IMR-90 (cell line): ENCODE results near the gene TNS3. TPM values are rescaled to one million over a fixed set of nuclear protein-coding genes. Genes with fewer than 3 reads are reported as not detected.

Experiments used
- ATAC-seq: fragments of 200-7000 bp; cut with Tn5 transposase; 2 replicates; pipeline ENCODE4 v1.9.1; 2020; ENCODE audit warnings: low read depth, mild to moderate bottlenecking, moderate library complexity
- BruUV-seq: library from RNA; stranded (reverse); fragments of 400-500 nt; replicated peaks from 2 replicates; lab custom pipeline; 2021; lab: Mats Ljungman, UMichigan
- CTCF ChIA-PET: fragments of 300-600 bp; formaldehyde crosslinking; extraction: SDS; loops from one replicate; lab custom pipeline; 2021; ENCODE audit warnings: antibody characterized with exemption; lab: Yijun Ruan, JAX
- POLR2A ChIA-PET: fragments of 300-600 bp; sonication (Branson Sonifier 250); formaldehyde crosslinking; loops from one replicate; lab custom pipeline; 2022; ENCODE audit warnings: antibody characterized with exemption; ENCODE audit not compliant: unreplicated experiment; lab: Charles Lee
- DNase-seq: peaks from one replicate; pipeline ENCODE4 v3.0.0; 2013
- H2AFZ ChIP-seq: replicated peaks from 2 replicates; pipeline ENCODE3; 2013; ENCODE audit warnings: low read length, mild to moderate bottlenecking; ENCODE audit not compliant: poor library complexity
- H2AK5ac ChIP-seq: 2 replicates; pipeline ENCODE4 v1.6.1; 2013; ENCODE audit warnings: low read depth, low read length, inconsistent platforms
- H2AK9ac ChIP-seq: replicated peaks from 2 replicates; pipeline ENCODE3; 2013; ENCODE audit warnings: mild to moderate bottlenecking, low read depth, low read length, moderate library complexity; ENCODE audit not compliant: poor library complexity
- H2BK120ac ChIP-seq: 2 replicates; pipeline ENCODE4 v1.6.1; 2013; ENCODE audit warnings: low read depth, low read length, inconsistent platforms
- H2BK15ac ChIP-seq: 3 replicates; pipeline ENCODE4 v1.6.1; 2013; ENCODE audit warnings: low read depth, low read length, inconsistent platforms
- H2BK20ac ChIP-seq: 2 replicates; pipeline ENCODE4 v1.6.1; 2013; ENCODE audit warnings: low read depth, mild to moderate bottlenecking, inconsistent platforms, low read length, moderate library complexity
- H2BK5ac ChIP-seq: 2 replicates; pipeline ENCODE4 v1.6.1; 2013; ENCODE audit warnings: mild to moderate bottlenecking, low read depth, low read length, inconsistent platforms; ENCODE audit not compliant: poor library complexity, severe bottlenecking
- H3K14ac ChIP-seq: replicated peaks from 2 replicates; pipeline ENCODE4 v1.6.1; 2013; ENCODE audit warnings: low read depth, low read length, inconsistent platforms
- H3K18ac ChIP-seq: 2 replicates; pipeline ENCODE4 v1.6.1; 2013; ENCODE audit warnings: low read depth, low read length, control low read depth
- H3K23ac ChIP-seq: 2 replicates; pipeline ENCODE4 v1.6.1; 2013; ENCODE audit warnings: low read depth, low read length, inconsistent platforms
- H3K27ac ChIP-seq: 2 replicates; pipeline ENCODE4 v1.5.1; 2013; ENCODE audit warnings: mild to moderate bottlenecking, control low read depth, low read length; ENCODE audit not compliant: insufficient read depth
- H3K27me3 ChIP-seq: 2 replicates; pipeline ENCODE4 v1.6.1; 2013; ENCODE audit warnings: low read length; ENCODE audit not compliant: control insufficient read depth, insufficient read depth
- H3K36me3 ChIP-seq: 2 replicates; pipeline ENCODE4 v1.6.1; 2013; ENCODE audit warnings: low read length, mixed read lengths; ENCODE audit not compliant: control insufficient read depth, insufficient read depth
- H3K4ac ChIP-seq: 2 replicates; pipeline ENCODE4 v1.6.1; 2013; ENCODE audit warnings: low read depth, low read length, inconsistent platforms
- H3K4me1 ChIP-seq: 2 replicates; pipeline ENCODE4 v1.6.1; 2013; ENCODE audit warnings: low read length, mixed read lengths; ENCODE audit not compliant: control insufficient read depth, insufficient read depth
- H3K4me2 ChIP-seq: 2 replicates; pipeline ENCODE4 v1.6.1; 2013; ENCODE audit warnings: low read depth, mild to moderate bottlenecking, control low read depth, low read length, moderate library complexity
- H3K4me3 ChIP-seq: 2 replicates; pipeline ENCODE4 v1.5.1; 2013; ENCODE audit warnings: low read depth, mild to moderate bottlenecking, control low read depth, low read length, moderate library complexity; ENCODE audit not compliant: insufficient read depth
- H3K56ac ChIP-seq: 2 replicates; pipeline ENCODE4 v1.6.1; 2013; ENCODE audit warnings: low read length, inconsistent platforms; ENCODE audit not compliant: insufficient read depth; ENCODE audit errors: extremely low read depth
- H3K79me1 ChIP-seq, 2 experiments: 2 replicates each; pipeline ENCODE4 v1.6.1; 2013; ENCODE audit warnings: low read length in 2 of 2, inconsistent platforms in 1 of 2, low read depth in 1 of 2
- H3K9ac ChIP-seq: 2 replicates; pipeline ENCODE4 v1.6.1; 2013; ENCODE audit warnings: low read depth, low read length, control low read depth
- H3K9me1 ChIP-seq: 2 replicates; pipeline ENCODE4 v1.6.1; 2013; ENCODE audit warnings: low read length, inconsistent platforms; ENCODE audit not compliant: insufficient read depth
- H3K9me3 ChIP-seq: 2 replicates; pipeline ENCODE4 v1.6.1; 2013; ENCODE audit warnings: low read length; ENCODE audit not compliant: control insufficient read depth, insufficient read depth
- H4K20me1 ChIP-seq: 2 replicates; pipeline ENCODE4 v1.6.1; 2013; ENCODE audit warnings: low read length, inconsistent platforms; ENCODE audit not compliant: insufficient read depth
- H4K5ac ChIP-seq: 2 replicates; pipeline ENCODE4 v1.6.1; 2013; ENCODE audit warnings: mild to moderate bottlenecking, low read depth, low read length, control low read depth
- H4K8ac ChIP-seq, 2 experiments: 2 replicates each; pipeline ENCODE4 v1.6.1; 2013; ENCODE audit warnings: low read depth in 2 of 2, low read length in 2 of 2, control low read depth in 1 of 2, inconsistent platforms in 1 of 2
- H4K91ac ChIP-seq: 2 replicates; pipeline ENCODE4 v1.6.1; 2013; ENCODE audit warnings: low read depth, low read length, inconsistent platforms; ENCODE audit not compliant: insufficient read depth
- BHLHE40 ChIP-seq: fragments of 150-350 bp; IDR thresholded peaks from 2 replicates; pipeline ENCODE4 v1.6.1; 2016; ENCODE audit warnings: mild to moderate bottlenecking, low read depth, low read length
- CEBPB ChIP-seq: IDR thresholded peaks from 2 replicates; pipeline ENCODE4 v1.6.1; 2012; ENCODE audit warnings: low read depth, low read length, improper control_type of control experiment
- FOS ChIP-seq: fragments of 150-350 bp; IDR thresholded peaks from 2 replicates; pipeline ENCODE4 v1.6.1; 2016; ENCODE audit warnings: low read depth, low read length
- MAFK ChIP-seq: IDR thresholded peaks from 2 replicates; pipeline ENCODE4 v1.6.1; 2012; ENCODE audit warnings: low read depth, low read length, improper control_type of control experiment
- MAZ ChIP-seq: IDR thresholded peaks from 2 replicates; pipeline ENCODE4 v1.6.1; 2012; ENCODE audit warnings: low read depth, mild to moderate bottlenecking, low read length, improper control_type of control experiment, moderate library complexity, borderline replicate concordance
- MXI1 ChIP-seq: IDR thresholded peaks from 2 replicates; pipeline ENCODE4 v1.6.1; 2012; ENCODE audit warnings: low read depth, mild to moderate bottlenecking, low read length, moderate library complexity, borderline replicate concordance
- NFE2L2 ChIP-seq: fragments of 150-350 bp; IDR thresholded peaks from 2 replicates; pipeline ENCODE4 v1.6.1; 2016; ENCODE audit warnings: low read depth, mild to moderate bottlenecking, low read length
- RAD21 ChIP-seq: IDR thresholded peaks from 2 replicates; pipeline ENCODE4 v1.6.1; 2012; ENCODE audit warnings: low read length, improper control_type of control experiment
- RFX5 ChIP-seq: IDR thresholded peaks from 2 replicates; pipeline ENCODE4 v1.8.0; 2012; ENCODE audit warnings: low read depth, mild to moderate bottlenecking, low read length, moderate library complexity
- SMC3 ChIP-seq: fragments of 150-350 bp; IDR thresholded peaks from 2 replicates; pipeline ENCODE4 v1.6.1; 2016; ENCODE audit warnings: low read depth, mild to moderate bottlenecking, antibody characterized with exemption, low read length, moderate library complexity
- WGBS, 2 experiments: methylation state at CpG; one replicate each; pipeline versions ENCODE4 v1.1.5 to v1.1.7; 2013; ENCODE audit warnings: missing lambda C conversion rate in 2 of 2; ENCODE audit not compliant: insufficient read length in 1 of 2; ENCODE audit errors: extremely low coverage in 2 of 2; 5-methylcytosine and 5-hydroxymethylcytosine counted together
- dilution Hi-C: fragments of 300-500 bp; cut with HindIII; formaldehyde crosslinking; loops from one replicate; pipeline ENCODE4 v1.14.3; 2018; ENCODE audit warnings: low sequenced_read_pairs; ENCODE audit not compliant: unreplicated experiment
- in situ Hi-C: fragments of 300-500 bp; cut with MboI; formaldehyde crosslinking; loops from 3 replicates; pipeline ENCODE4 v1.14.3; 2019; ENCODE audit warnings: low sequenced_read_pairs, inconsistent platforms, mixed read lengths
- intact Hi-C: fragments of 100-400 bp; cut with micrococcal nuclease; formaldehyde crosslinking; loops from 2 replicates; pipeline ENCODE4 v1.10.0; 2022
- polyA plus RNA-seq, 3 experiments: library from polyadenylated mRNA; depleted of rRNA; stranded (reverse); fragments of >200 nt; gene quantifications; 2 replicates each; pipeline ENCODE4 v1.2.3, GENCODE V29; 2012; ENCODE audit warnings: low replicate concordance in 1 of 3
- total RNA-seq: library from RNA; depleted of rRNA; stranded (reverse); fragments of >200 nt; gene quantifications from 2 replicates; pipeline ENCODE4 v1.2.3, GENCODE V29; 2012
- TF ChIP-seq, protein P1 (sequence below): fragments of 150-350 bp; IDR thresholded peaks from 2 replicates; pipeline ENCODE4 v1.6.1; 2017; ENCODE audit warnings: mild to moderate bottlenecking, antibody characterized with exemption, low read length, low read depth
- TF ChIP-seq, protein P2 (sequence below): fragments of 150-350 bp; IDR thresholded peaks from 2 replicates; pipeline ENCODE4 v1.6.1; 2016; ENCODE audit warnings: low read depth, mild to moderate bottlenecking, low read length, moderate library complexity, borderline replicate concordance

TNS3 gene
- total and polyA plus RNA-seq, 2 of the 4 experiments (the other 2 are of a cell fraction) = 64.3 to 79.2 TPM

DNA sequence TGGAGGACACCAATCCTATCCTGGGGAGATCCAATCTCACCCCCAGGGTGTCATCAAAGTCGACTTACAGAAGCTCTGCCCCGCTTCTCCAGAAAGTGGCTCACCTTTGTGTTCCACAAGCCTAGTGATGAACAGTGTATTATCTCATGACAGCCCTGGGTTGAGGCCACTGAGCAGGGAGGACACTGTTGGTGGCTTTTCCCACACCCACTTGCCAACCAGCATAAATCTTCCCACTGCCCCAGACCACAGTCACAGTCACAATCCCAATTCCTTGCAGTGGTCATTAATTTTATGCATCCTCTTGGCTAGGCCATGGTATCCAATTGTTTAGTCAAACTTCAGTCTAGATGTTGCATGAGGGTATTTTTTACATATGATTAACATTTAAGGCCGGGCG is 18.4 kb downstream of the TNS3 start:
- peaks cover 3% of the 10 kb centered on the region; the same call in 1 of the 2 replicates for H3K4me1 ChIP-seq
- no peak overlapping the region for H4K91ac ChIP-seq
- ChIA-PET POLR2A (no interaction called here), CTCF (no interaction called here)
- no peak overlapping the region for H4K5ac ChIP-seq
- no peak for DNase-seq
- H3K23ac ChIP-seq = no peak overlapping the region
- no peak for ATAC-seq
- no peak overlapping the region for H3K4ac ChIP-seq
- H3K27ac ChIP-seq = no peak overlapping the region
- TF ChIP-seq MAZ = no peak
- TF ChIP-seq CEBPB = no peak
- TF ChIP-seq RFX5 = no peak
- TF ChIP-seq NFE2L2 = no peak
- no peak for TF ChIP-seq FOS
- TF ChIP-seq RAD21 = no peak
- TF ChIP-seq SMC3 = no peak
- TF ChIP-seq MXI1 = no peak
- no peak for TF ChIP-seq MAFK
- no peak for TF ChIP-seq BHLHE40
- TF ChIP-seq, protein P1, sequence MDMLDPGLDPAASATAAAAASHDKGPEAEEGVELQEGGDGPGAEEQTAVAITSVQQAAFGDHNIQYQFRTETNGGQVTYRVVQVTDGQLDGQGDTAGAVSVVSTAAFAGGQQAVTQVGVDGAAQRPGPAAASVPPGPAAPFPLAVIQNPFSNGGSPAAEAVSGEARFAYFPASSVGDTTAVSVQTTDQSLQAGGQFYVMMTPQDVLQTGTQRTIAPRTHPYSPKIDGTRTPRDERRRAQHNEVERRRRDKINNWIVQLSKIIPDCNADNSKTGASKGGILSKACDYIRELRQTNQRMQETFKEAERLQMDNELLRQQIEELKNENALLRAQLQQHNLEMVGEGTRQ = no peak
- TF ChIP-seq, protein P2, sequence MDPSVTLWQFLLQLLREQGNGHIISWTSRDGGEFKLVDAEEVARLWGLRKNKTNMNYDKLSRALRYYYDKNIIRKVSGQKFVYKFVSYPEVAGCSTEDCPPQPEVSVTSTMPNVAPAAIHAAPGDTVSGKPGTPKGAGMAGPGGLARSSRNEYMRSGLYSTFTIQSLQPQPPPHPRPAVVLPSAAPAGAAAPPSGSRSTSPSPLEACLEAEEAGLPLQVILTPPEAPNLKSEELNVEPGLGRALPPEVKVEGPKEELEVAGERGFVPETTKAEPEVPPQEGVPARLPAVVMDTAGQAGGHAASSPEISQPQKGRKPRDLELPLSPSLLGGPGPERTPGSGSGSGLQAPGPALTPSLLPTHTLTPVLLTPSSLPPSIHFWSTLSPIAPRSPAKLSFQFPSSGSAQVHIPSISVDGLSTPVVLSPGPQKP = no peak
- no peak overlapping the region for H2AK9ac ChIP-seq
- intact Hi-C loops = no loop called here
- no peak overlapping the region for H2BK5ac ChIP-seq
- peaks cover 44% of the 10 kb centered on the region for H3K9me1 ChIP-seq
- H2AK5ac ChIP-seq = no peak overlapping the region; the same call in 1 of the 2 replicates
- peaks cover 7% of the 10 kb centered on the region for H3K36me3 ChIP-seq
- no peak overlapping the region for H3K9ac ChIP-seq
- H4K8ac ChIP-seq = 0 out of 4 replicates have a peak overlapping the region, but pooled peaks of 1 of the 2 experiments have one; percentile 2
- no peak overlapping the region for H2BK15ac ChIP-seq
- 100% methylated on average over 1 of the region's 4 CpGs; no CpG with 5 or more reads in 1 of the 2 experiments for WGBS, 2 experiments
- BruUV-seq = no TSS peak
- H3K9me3 ChIP-seq = no peaks in the 10 kb centered on the region
- H2BK120ac ChIP-seq = no peak overlapping the region
- in situ Hi-C loops = no loop called here
- no peak overlapping the region for H2AFZ ChIP-seq
- H4K20me1 ChIP-seq = peaks cover 74% of the 10 kb centered on the region
- H3K14ac ChIP-seq = peak overlapping the region; percentile 67; the same call in 1 of the 2 replicates
- dilution Hi-C loops = no loop called here
- H3K4me3 ChIP-seq = no peak overlapping the region
- peaks cover 64 to 93% of the 10 kb centered on the region in 2 experiments for H3K79me1 ChIP-seq
- H3K4me2 ChIP-seq = no peak overlapping the region
- no peak overlapping the region for H3K56ac ChIP-seq
- H2BK20ac ChIP-seq = no peak overlapping the region
- H3K27me3 ChIP-seq = no peaks in the 10 kb centered on the region
- no peak overlapping the region for H3K18ac ChIP-seq
